OCI-LY3 (cell line): ENCODE results near the gene GARRE1.
"Not testable (repeated sequence)": the region's sequence is repeated elsewhere in the genome, so short reads cannot be mapped to it uniquely, and the experiment has no call there.

Experiments
- H2AFZ ChIP-seq: fragments of 200-600, 300-600 bp; shearing (Covaris generic); 2 replicates; pipeline ENCODE4 v1.6.0; 2014; ENCODE audit warnings: antibody characterized with exemption, low read depth, low read length
- H3K27ac ChIP-seq: fragments of 200-600, 300-600 bp; sonication (generic); 2 replicates; pipeline ENCODE4 v1.5.1; 2014; ENCODE audit warnings: mild to moderate bottlenecking, low read length, moderate library complexity, mixed read lengths
- H3K27me3 ChIP-seq: fragments of 200-600, 300-600 bp; sonication (generic); 2 replicates; pipeline ENCODE4 v1.6.1; 2014; ENCODE audit warnings: low read depth, low read length, mixed read lengths
- H3K36me3 ChIP-seq: fragments of 200-600, 300-600 bp; sonication (generic); replicated peaks from 2 replicates; pipeline ENCODE3; 2014; ENCODE audit warnings: low read depth, low read length, mixed read lengths
- H3K4me1 ChIP-seq: fragments of 300-600, 200-600 bp; sonication (generic); 2 replicates; pipeline ENCODE4 v1.6.1; 2014; ENCODE audit warnings: low read length, mixed read lengths
- H3K4me2 ChIP-seq: fragments of 200-600, 300-600 bp; sonication (generic); 2 replicates; pipeline ENCODE4 v1.6.1; 2014; ENCODE audit warnings: low read length, mixed read lengths
- H3K4me3 ChIP-seq: fragments of 300-600, 200-600 bp; sonication (generic); 2 replicates; pipeline ENCODE4 v1.5.1; 2014; ENCODE audit warnings: antibody characterized with exemption, mild to moderate bottlenecking, low read length, moderate library complexity
- H3K79me2 ChIP-seq: fragments of 300-600, 200-600 bp; shearing (Covaris generic); 2 replicates; pipeline ENCODE4 v1.6.1; 2014; ENCODE audit warnings: mild to moderate bottlenecking, low read length, mixed read lengths
- H3K9ac ChIP-seq: fragments of 300-600, 200-600 bp; shearing (Covaris generic); 2 replicates; pipeline ENCODE4 v1.6.0; 2014; ENCODE audit warnings: mild to moderate bottlenecking, low read length, moderate library complexity
- H3K9me3 ChIP-seq: fragments of 200-600, 300-600 bp; shearing (Covaris generic); 2 replicates; pipeline ENCODE4 v1.6.1; 2014; ENCODE audit warnings: low read length, mixed read lengths; ENCODE audit not compliant: insufficient read depth
- H4K20me1 ChIP-seq: fragments of 200-600, 300-600 bp; sonication (generic); 2 replicates; pipeline ENCODE4 v1.6.1; 2016; ENCODE audit warnings: low read length, mixed read lengths; ENCODE audit not compliant: insufficient read depth
- EZH2phosphoT487 ChIP-seq: fragments of 200-600 bp; shearing (Covaris generic); IDR thresholded peaks from 2 replicates; pipeline ENCODE4 v1.6.1; 2018; ENCODE audit warnings: antibody characterized with exemption, mixed run types, low read depth
- TF ChIP-seq, protein P1 (sequence below): fragments of 200-600, 300-600 bp; sonication (generic); IDR thresholded peaks from 2 replicates; pipeline ENCODE4 v1.5.1; 2014; ENCODE audit warnings: antibody characterized with exemption, low read length, low read depth

Gene GARRE1

DNA sequence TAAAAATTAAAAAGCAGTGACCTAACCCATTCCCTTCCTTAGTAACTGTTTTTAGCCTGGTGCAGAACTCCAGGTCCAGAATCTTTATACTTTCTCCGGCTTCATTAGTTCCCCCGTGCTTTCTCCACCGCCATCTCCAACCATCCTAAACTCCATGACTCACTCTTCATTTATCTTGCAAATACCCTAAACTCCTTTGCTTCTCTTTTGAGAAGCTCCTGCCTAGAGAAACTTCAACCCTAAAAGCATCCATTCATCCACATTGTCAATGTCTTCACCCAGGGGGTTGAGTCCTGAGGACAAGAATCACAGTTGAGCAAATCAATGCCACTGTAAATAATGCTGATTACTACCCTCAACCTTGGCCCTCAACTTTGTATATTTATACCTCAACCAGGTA, 17.1 kb upstream of the GARRE1 start:
- H3K4me2 ChIP-seq: no peak overlapping the region
- peaks cover 4% of the 10 kb centered on the region for H3K36me3 ChIP-seq
- H3K27ac ChIP-seq: no peak overlapping the region
- H3K27me3 ChIP-seq: no peaks in the 10 kb centered on the region
- TF ChIP-seq, protein P1, sequence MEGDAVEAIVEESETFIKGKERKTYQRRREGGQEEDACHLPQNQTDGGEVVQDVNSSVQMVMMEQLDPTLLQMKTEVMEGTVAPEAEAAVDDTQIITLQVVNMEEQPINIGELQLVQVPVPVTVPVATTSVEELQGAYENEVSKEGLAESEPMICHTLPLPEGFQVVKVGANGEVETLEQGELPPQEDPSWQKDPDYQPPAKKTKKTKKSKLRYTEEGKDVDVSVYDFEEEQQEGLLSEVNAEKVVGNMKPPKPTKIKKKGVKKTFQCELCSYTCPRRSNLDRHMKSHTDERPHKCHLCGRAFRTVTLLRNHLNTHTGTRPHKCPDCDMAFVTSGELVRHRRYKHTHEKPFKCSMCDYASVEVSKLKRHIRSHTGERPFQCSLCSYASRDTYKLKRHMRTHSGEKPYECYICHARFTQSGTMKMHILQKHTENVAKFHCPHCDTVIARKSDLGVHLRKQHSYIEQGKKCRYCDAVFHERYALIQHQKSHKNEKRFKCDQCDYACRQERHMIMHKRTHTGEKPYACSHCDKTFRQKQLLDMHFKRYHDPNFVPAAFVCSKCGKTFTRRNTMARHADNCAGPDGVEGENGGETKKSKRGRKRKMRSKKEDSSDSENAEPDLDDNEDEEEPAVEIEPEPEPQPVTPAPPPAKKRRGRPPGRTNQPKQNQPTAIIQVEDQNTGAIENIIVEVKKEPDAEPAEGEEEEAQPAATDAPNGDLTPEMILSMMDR: no peak
- no peak for TF ChIP-seq EZH2phosphoT487
- H3K4me1 ChIP-seq: no peaks in the 10 kb centered on the region
- no peaks in the 10 kb centered on the region; the same call in 1 of the 2 replicates for H4K20me1 ChIP-seq
- no peak overlapping the region for H3K9ac ChIP-seq
- no peaks in the 10 kb centered on the region for H3K79me2 ChIP-seq
- H3K4me3 ChIP-seq: no peak overlapping the region
- no peaks in the 10 kb centered on the region for H3K9me3 ChIP-seq
- H2AFZ ChIP-seq: no peak overlapping the region

GRCh38 chr19:34237939-34238338, 16.4 kb upstream of the GARRE1 start:
- H3K4me3 ChIP-seq: no peak overlapping the region
- no peaks in the 10 kb centered on the region for H3K9me3 ChIP-seq
- no peak overlapping the region for H3K9ac ChIP-seq
- no peak overlapping the region for H3K27ac ChIP-seq
- H3K27me3 ChIP-seq: no peaks in the 10 kb centered on the region
- no peaks in the 10 kb centered on the region for H3K4me1 ChIP-seq
- H2AFZ ChIP-seq: no peak overlapping the region
- no peak for TF ChIP-seq EZH2phosphoT487
- TF ChIP-seq, protein P1: no peak
- no peak overlapping the region for H3K4me2 ChIP-seq
- H4K20me1 ChIP-seq: no peaks in the 10 kb centered on the region; the same call in 1 of the 2 replicates
- no peaks in the 10 kb centered on the region for H3K36me3 ChIP-seq
- H3K79me2 ChIP-seq: no peaks in the 10 kb centered on the region

DNA sequence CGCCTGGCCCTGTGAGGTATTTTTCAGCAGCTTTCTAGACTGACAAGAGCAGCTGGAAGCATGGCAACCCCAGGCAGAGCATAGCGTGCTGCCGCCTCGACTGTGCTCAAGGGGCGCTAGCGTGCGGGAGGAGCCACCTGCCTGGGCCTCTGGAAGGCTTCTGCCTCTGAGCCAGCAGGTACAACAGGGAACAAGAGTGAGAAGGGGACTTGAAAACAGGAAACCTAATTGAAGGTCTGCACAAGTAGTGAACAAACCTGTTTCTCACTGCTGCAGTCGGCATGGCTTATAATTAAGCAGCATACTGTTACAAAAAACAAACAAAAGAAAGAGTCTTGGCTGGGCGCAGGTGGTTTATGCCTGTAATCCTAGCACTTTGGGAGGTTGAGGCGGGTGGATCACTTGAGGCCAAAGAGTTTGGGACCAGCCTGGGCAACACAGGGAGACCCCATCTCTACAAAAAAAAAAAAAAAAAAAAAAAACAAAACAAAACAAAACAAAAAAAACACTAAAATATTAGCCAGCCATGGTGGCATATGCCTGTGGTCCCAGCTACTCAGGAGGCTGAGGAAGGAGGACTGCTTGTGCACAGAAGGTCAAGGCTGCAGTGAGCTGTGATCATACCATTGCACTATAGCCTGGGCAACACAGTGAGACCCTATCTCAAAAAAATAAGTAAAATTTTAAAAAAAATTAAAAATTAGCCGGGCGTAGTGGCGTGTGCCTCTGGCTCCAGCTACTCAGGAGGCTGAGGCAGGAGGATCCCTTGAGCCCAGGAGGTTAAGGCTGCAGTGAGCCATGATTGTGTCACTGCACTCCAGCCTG, 12.6 kb upstream of the GARRE1 start:
- Histone ChIP-seq H4K20me1 (no peaks in the 10 kb centered on the region), H3K27me3 (no peaks in the 10 kb centered on the region), H3K79me2 (no peaks in the 10 kb centered on the region), H3K4me2 (no peak overlapping the region), H2AFZ (no peak overlapping the region), H3K4me1 (no peaks in the 10 kb centered on the region), H3K27ac (no peak overlapping the region), H3K9me3 (no peaks in the 10 kb centered on the region), H3K4me3 (no peak overlapping the region), H3K9ac (no peak overlapping the region), H3K36me3 (no peaks in the 10 kb centered on the region)
- TF ChIP-seq, protein P1: peak; percentile 23; the same call in 1 of the 2 replicates
- no peak for TF ChIP-seq EZH2phosphoT487

GRCh38 chr19:34243138-34243875, 11.0 kb upstream of the GARRE1 start:
- H4K20me1 ChIP-seq, H3K9ac ChIP-seq, H2AFZ ChIP-seq, H3K36me3 ChIP-seq, H3K9me3 ChIP-seq, H3K4me2 ChIP-seq, H3K4me3 ChIP-seq, H3K79me2 ChIP-seq, H3K4me1 ChIP-seq, H3K27ac ChIP-seq, H3K27me3 ChIP-seq: not testable (repeated sequence)
